Neural cell (in vitro differentiated cells): Measurements from ENCODE around the gene CACNA1A. TPM values are rescaled to one million over a fixed set of nuclear protein-coding genes. Genes with fewer than 3 reads are reported as not detected.
"Not testable (repeated sequence)": the region's sequence is repeated elsewhere in the genome, so short reads cannot be mapped to it uniquely, and the experiment has no call there.

ENCODE experiments used
- H2AFZ ChIP-seq: fragments of 200-600, 300-800 bp; sonication (generic), shearing (Covaris generic); 2 replicates; pipeline ENCODE4 v1.6.0; 2014; ENCODE audit warnings: low read depth, mild to moderate bottlenecking, antibody characterized with exemption, low read length, moderate library complexity
- H3F3A ChIP-seq: fragments of 200-600 bp; shearing (Covaris generic); 2 replicates; pipeline ENCODE4 v1.6.1; 2016; ENCODE audit warnings: mild to moderate bottlenecking, moderate library complexity, mixed read lengths, antibody characterized with exemption, low read length; ENCODE audit not compliant: insufficient read depth, poor library complexity, severe bottlenecking
- H3K27ac ChIP-seq: fragments of 200-600, 300-800 bp; sonication (generic), shearing (Covaris generic); 2 replicates; pipeline ENCODE4 v1.5.1; 2014; ENCODE audit warnings: mild to moderate bottlenecking, low read length, moderate library complexity
- H3K27me3 ChIP-seq: fragments of 300-800, 200-600 bp; sonication (generic), shearing (Covaris generic); 2 replicates; pipeline ENCODE4 v1.6.0; 2014; ENCODE audit warnings: mild to moderate bottlenecking, low read depth, low read length, moderate library complexity; ENCODE audit not compliant: insufficient read depth
- H3K36me3 ChIP-seq: fragments of 300-800, 200-600 bp; sonication (generic), shearing (Covaris generic); 2 replicates; pipeline ENCODE4 v1.5.1; 2014; ENCODE audit warnings: mild to moderate bottlenecking, antibody characterized with exemption, low read length, moderate library complexity; ENCODE audit not compliant: insufficient read depth
- H3K4me2 ChIP-seq: fragments of 300-800, 200-600 bp; sonication (generic), shearing (Covaris generic); 2 replicates; pipeline ENCODE4 v1.6.0; 2014; ENCODE audit warnings: mild to moderate bottlenecking, low read length
- H3K4me3 ChIP-seq: fragments of 300-800, 200-600 bp; sonication (generic), shearing (Covaris generic); 2 replicates; pipeline ENCODE4 v1.5.1; 2014; ENCODE audit warnings: mild to moderate bottlenecking, low read length, moderate library complexity
- H3K79me2 ChIP-seq: fragments of 200-600 bp; shearing (Covaris generic); replicated peaks from 2 replicates; pipeline ENCODE4 v1.6.0; 2014; ENCODE audit warnings: mild to moderate bottlenecking, low read length, moderate library complexity; ENCODE audit not compliant: insufficient read depth
- H3K9ac ChIP-seq: fragments of 300-800, 200-600 bp; sonication (generic), shearing (Covaris generic); 2 replicates; pipeline ENCODE4 v1.6.1; 2016; ENCODE audit warnings: mild to moderate bottlenecking, low read length, mixed read lengths
- H3K9me2 ChIP-seq: fragments of 200-600 bp; shearing (Covaris generic); 2 replicates; pipeline ENCODE4 v1.6.1; 2016; ENCODE audit warnings: mild to moderate bottlenecking, low read length, mixed read lengths; ENCODE audit not compliant: insufficient read depth
- H3K9me3 ChIP-seq: fragments of 200-600, 300-800 bp; sonication (generic), shearing (Covaris generic); 2 replicates; pipeline ENCODE4 v1.6.1; 2016; ENCODE audit warnings: mild to moderate bottlenecking, mixed run types, low read length, moderate library complexity, mixed read lengths
- H4K20me1 ChIP-seq: fragments of 200-600 bp; shearing (Covaris generic); 2 replicates; pipeline ENCODE4 v1.6.1; 2016; ENCODE audit warnings: mild to moderate bottlenecking, mixed run types; ENCODE audit not compliant: insufficient read depth
- EP300 ChIP-seq: fragments of 450-650 bp; conservative IDR thresholded peaks from 2 replicates; pipeline ENCODE4 v1.6.1; 2014; ENCODE audit warnings: antibody characterized with exemption, mild to moderate bottlenecking, moderate library complexity; ENCODE audit not compliant: poor library complexity, severe bottlenecking
- EZH2 ChIP-seq: fragments of 200-600, 300-800 bp; shearing (Covaris generic), sonication (generic); IDR thresholded peaks from 2 replicates; pipeline ENCODE4 v1.6.1; 2014; ENCODE audit warnings: antibody characterized with exemption, low read length, borderline replicate concordance, mild to moderate bottlenecking; ENCODE audit not compliant: insufficient read depth, poor library complexity, severe bottlenecking
- MXI1 ChIP-seq: fragments of 450-650 bp; conservative IDR thresholded peaks from 2 replicates; pipeline ENCODE4 v1.6.1; 2014; ENCODE audit warnings: antibody characterized with exemption, mild to moderate bottlenecking; ENCODE audit not compliant: poor library complexity, severe bottlenecking
- POLR2AphosphoS5 ChIP-seq: IDR thresholded peaks from 2 replicates; pipeline ENCODE4 v1.6.1; 2012
- RAD21 ChIP-seq: fragments of 450-650 bp; conservative IDR thresholded peaks from 2 replicates; pipeline ENCODE4 v1.6.1; 2014; ENCODE audit warnings: antibody characterized with exemption, mild to moderate bottlenecking, moderate library complexity
- SMC3 ChIP-seq: fragments of 450-650 bp; conservative IDR thresholded peaks from 2 replicates; pipeline ENCODE4 v1.6.1; 2014; ENCODE audit warnings: antibody characterized with exemption, mild to moderate bottlenecking, moderate library complexity; ENCODE audit not compliant: poor library complexity
- TAF1 ChIP-seq: IDR thresholded peaks from 2 replicates; pipeline ENCODE4 v1.6.1; 2012; ENCODE audit warnings: low read depth
- polyA plus RNA-seq: library from polyadenylated mRNA; depleted of rRNA; stranded (reverse); fragments of >200 nt; gene quantifications from 2 replicates; pipeline ENCODE4 v1.2.3, GENCODE V29; 2014
- TF ChIP-seq, protein P1 (sequence below): IDR thresholded peaks from 2 replicates; pipeline ENCODE4 v1.6.1; 2012; ENCODE audit warnings: borderline replicate concordance

CACNA1A gene
- polyA plus RNA-seq, 1 donor from 2014 or later, result 6.9 TPM

DNA sequence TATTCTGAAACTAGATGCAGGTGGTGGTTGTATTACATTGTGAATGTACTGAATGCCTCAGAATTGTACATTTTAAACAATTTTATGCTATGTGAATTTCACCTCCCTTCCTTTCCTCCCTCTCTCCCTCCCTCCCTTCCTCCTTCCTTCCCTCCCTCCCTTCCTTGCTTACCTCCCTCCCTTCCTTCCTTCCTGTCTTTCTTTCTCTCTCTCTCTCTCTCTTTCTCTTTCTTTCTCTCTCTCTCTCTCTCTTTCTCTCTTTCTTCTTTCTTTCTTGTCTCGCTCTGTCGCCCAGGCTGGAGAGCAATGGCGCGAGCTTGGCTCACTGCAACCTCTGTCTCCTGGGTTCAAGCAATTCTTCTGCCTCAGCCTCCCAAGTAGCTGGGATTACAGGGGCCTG is 318.9 kb downstream of the CACNA1A start:
- Histone ChIP-seq H3K27ac (no peak overlapping the region), H3K79me2 (no peaks in the 10 kb centered on the region), H3K9ac (no peak overlapping the region), H3K4me2 (no peak overlapping the region), H3K9me2 (no peaks in the 10 kb centered on the region), H4K20me1 (no peaks in the 10 kb centered on the region), H3K4me3 (no peak overlapping the region), H3K9me3 (no peaks in the 10 kb centered on the region), H3K27me3 (no peaks in the 10 kb centered on the region), H3K36me3 (no peaks in the 10 kb centered on the region), H2AFZ (no peak overlapping the region), H3F3A (no peaks in the 10 kb centered on the region)
- no peak for TF ChIP-seq RAD21
- TF ChIP-seq, protein P1, sequence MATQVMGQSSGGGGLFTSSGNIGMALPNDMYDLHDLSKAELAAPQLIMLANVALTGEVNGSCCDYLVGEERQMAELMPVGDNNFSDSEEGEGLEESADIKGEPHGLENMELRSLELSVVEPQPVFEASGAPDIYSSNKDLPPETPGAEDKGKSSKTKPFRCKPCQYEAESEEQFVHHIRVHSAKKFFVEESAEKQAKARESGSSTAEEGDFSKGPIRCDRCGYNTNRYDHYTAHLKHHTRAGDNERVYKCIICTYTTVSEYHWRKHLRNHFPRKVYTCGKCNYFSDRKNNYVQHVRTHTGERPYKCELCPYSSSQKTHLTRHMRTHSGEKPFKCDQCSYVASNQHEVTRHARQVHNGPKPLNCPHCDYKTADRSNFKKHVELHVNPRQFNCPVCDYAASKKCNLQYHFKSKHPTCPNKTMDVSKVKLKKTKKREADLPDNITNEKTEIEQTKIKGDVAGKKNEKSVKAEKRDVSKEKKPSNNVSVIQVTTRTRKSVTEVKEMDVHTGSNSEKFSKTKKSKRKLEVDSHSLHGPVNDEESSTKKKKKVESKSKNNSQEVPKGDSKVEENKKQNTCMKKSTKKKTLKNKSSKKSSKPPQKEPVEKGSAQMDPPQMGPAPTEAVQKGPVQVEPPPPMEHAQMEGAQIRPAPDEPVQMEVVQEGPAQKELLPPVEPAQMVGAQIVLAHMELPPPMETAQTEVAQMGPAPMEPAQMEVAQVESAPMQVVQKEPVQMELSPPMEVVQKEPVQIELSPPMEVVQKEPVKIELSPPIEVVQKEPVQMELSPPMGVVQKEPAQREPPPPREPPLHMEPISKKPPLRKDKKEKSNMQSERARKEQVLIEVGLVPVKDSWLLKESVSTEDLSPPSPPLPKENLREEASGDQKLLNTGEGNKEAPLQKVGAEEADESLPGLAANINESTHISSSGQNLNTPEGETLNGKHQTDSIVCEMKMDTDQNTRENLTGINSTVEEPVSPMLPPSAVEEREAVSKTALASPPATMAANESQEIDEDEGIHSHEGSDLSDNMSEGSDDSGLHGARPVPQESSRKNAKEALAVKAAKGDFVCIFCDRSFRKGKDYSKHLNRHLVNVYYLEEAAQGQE, result no peak
- no peak for TF ChIP-seq EP300
- no peak for TF ChIP-seq MXI1
- TF ChIP-seq EZH2, result no peak
- TF ChIP-seq SMC3, result no peak
- no peak for TF ChIP-seq POLR2AphosphoS5
- TF ChIP-seq TAF1, result no peak

DNA sequence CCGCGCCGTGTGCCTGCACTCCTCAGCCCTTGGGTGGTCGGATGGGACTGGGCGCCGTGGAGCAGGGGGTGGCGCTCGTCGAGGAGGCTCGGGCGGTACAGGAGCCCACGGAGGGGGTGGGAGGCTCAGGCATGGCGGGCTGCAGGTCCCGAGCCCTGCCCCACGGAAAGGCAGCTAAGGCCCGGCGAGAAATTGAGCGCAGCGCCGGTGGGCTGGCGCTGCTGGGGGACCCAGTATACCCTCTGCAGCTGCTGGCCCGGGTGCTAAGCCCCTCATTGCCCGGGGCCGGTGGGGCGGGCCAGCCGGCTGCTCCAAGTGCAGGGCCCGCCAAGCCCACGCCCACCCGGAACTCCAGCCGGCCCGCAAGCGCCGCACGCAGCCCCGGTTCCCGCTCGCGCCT is 319.6 kb downstream of the CACNA1A start:
- not testable (repeated sequence) for H3K4me3 ChIP-seq, H3K4me2 ChIP-seq, H3F3A ChIP-seq, H3K9ac ChIP-seq, H3K27me3 ChIP-seq, H3K36me3 ChIP-seq, H3K9me2 ChIP-seq, H2AFZ ChIP-seq, H4K20me1 ChIP-seq, H3K79me2 ChIP-seq, H3K9me3 ChIP-seq, H3K27ac ChIP-seq

- not testable (repeated sequence) for H3K4me2 ChIP-seq, H3F3A ChIP-seq, H3K79me2 ChIP-seq, H3K36me3 ChIP-seq, H3K9ac ChIP-seq, H3K9me3 ChIP-seq, H3K27ac ChIP-seq, H4K20me1 ChIP-seq, H2AFZ ChIP-seq, H3K9me2 ChIP-seq, H3K4me3 ChIP-seq, H3K27me3 ChIP-seq
Measured at GRCh38 chr19:13185763-13186657, 320.3 kb downstream of the CACNA1A start.

DNA sequence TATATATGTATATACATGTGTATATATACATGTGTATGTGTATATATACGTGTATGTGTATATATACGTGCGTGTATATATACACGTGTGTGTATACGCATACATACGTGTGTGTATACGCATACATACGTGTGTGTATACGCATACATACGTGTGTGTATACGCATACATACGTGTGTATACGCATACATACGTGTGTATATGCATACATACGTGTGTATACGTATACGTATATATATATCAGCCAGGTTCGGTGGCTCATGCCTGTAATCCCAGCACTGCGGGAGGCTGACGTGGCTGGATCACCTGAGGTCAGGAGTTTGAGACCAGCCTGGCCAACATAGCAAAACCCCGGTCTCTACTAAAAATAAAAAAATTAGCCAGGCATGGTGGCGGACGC is 321.4 kb downstream of the CACNA1A start:
- not testable (repeated sequence) for H3K4me2 ChIP-seq, H3K27me3 ChIP-seq, H4K20me1 ChIP-seq, H3K9me3 ChIP-seq, H2AFZ ChIP-seq, H3K4me3 ChIP-seq, H3K27ac ChIP-seq, H3F3A ChIP-seq, H3K9ac ChIP-seq, H3K79me2 ChIP-seq, H3K9me2 ChIP-seq, H3K36me3 ChIP-seq
